SK-MEL-5 (cell line): ENCODE measurements around the gene TMEM116. TPM values are rescaled to one million over a fixed set of nuclear protein-coding genes. Genes with fewer than 3 reads are reported as not detected.

ENCODE experiments used
- small RNA-seq, 2 experiments: library from RNA; depleted of rRNA; stranded (forward); fragments of <200 nt; gene quantifications; one replicate each; pipeline ENCODE3, GENCODE V24; 2014
- total RNA-seq: library from RNA; depleted of rRNA; stranded (reverse); fragments of >200 nt; shearing (Covaris generic); gene quantifications from 2 replicates; pipeline ENCODE4 v1.2.3, GENCODE V29; 2014; rRNA removed

TMEM116 gene
- total RNA-seq, 1 experiment from 2014 or later, result 10.0 TPM

Small RNA genes lying within 50 kb of the gene (small RNA-seq; reads per million reads assigned to genes)
- gene AC004024.1 (0 to 0.14 reads per million in 2 experiments), gene MIR3657 (0 reads per million in 2 experiments)

Other genes with a start within 250 kb of the TMEM116 start
- 21.1 and 21.5 TPM in 2 replicates for gene ALDH2, start 246.2 kb downstream of the TMEM116 start, total RNA-seq
- 56.5 and 58.4 TPM in 2 replicates for gene MAPKAPK5, start 170.9 kb downstream of the TMEM116 start, total RNA-seq
- 461 and 484 TPM in 2 replicates for gene ERP29, start 261 bp upstream of the TMEM116 start, total RNA-seq
- 21.8 and 28.8 TPM in 2 replicates for gene NAA25, start 95.6 kb upstream of the TMEM116 start, total RNA-seq
- gene TRAFD1, start 112.4 kb upstream of the TMEM116 start, total RNA-seq, result 14.6 and 15.6 TPM in 2 replicates